Suppressor macrophage treated with lipopolysaccharide for 1 hour (primary cell): Measurements from ENCODE around the gene ANP32B.
"Not testable (repeated sequence)": the region's sequence is repeated elsewhere in the genome, so short reads cannot be mapped to it uniquely, and the experiment has no call there.

Experiments
- DNase-seq, 3 donors: peaks; one replicate each; pipeline ENCODE4 v3.0.0-alpha.2; 2020 to 2022

ANP32B gene

GRCh38 chr9:97964901-97965300, 18.2 kb upstream of the ANP32B start:
- DNase-seq, result no peak

GRCh38 chr9:97966493-97966892, 16.6 kb upstream of the ANP32B start:
- DNase-seq, result no peak

- no peak for DNase-seq
Observed at GRCh38 chr9:97969014-97969413, 14.1 kb upstream of the ANP32B start.

GRCh38 chr9:97970165-97970564, 13.0 kb upstream of the ANP32B start:
- no peak for DNase-seq

- no peak for DNase-seq
Observed at GRCh38 chr9:97972753-97973152, 10.4 kb upstream of the ANP32B start.

- DNase-seq, result no peak
Observed at GRCh38 chr9:97975376-97975775, 7.8 kb upstream of the ANP32B start.

GRCh38 chr9:97976633-97977032, 6.5 kb upstream of the ANP32B start:
- not testable (repeated sequence) for DNase-seq

- no peak for DNase-seq
Observed at GRCh38 chr9:97978371-97979130, 4.6 kb upstream of the ANP32B start.

GRCh38 chr9:97979788-97980478, 3.2 kb upstream of the ANP32B start:
- DNase-seq, result no peak

GRCh38 chr9:97980479-97980803, 2.7 kb upstream of the ANP32B start:
- DNase-seq, result no peak

- no peak for DNase-seq
Observed at GRCh38 chr9:97980918-97981845, 2.0 kb upstream of the ANP32B start.

- DNase-seq, result no peak
Observed at GRCh38 chr9:97981846-97982682, 1.1 kb upstream of the ANP32B start.

GRCh38 chr9:97983589-97984187, 547 bp downstream of the ANP32B start:
- DNase-seq, result peak; percentile 57 to 80 (median 70)

GRCh38 chr9:97984188-97985057, 1.3 kb downstream of the ANP32B start:
- DNase-seq, result peak; percentile 89 to 97 (median 93)

- DNase-seq, result peak in 2 of 3 donors; percentile 27 to 31
Observed at GRCh38 chr9:97985058-97985861, 2.1 kb downstream of the ANP32B start.

- DNase-seq, result no peak
Observed at GRCh38 chr9:97987487-97987886, 4.3 kb downstream of the ANP32B start.

- DNase-seq, result no peak
Observed at GRCh38 chr9:97990259-97990658, 7.1 kb downstream of the ANP32B start.

- no peak for DNase-seq
Observed at GRCh38 chr9:97991818-97992217, 8.7 kb downstream of the ANP32B start.

- DNase-seq, result no peak
Observed at GRCh38 chr9:97992219-97992618, 9.1 kb downstream of the ANP32B start.

GRCh38 chr9:97993000-97993399, 9.9 kb downstream of the ANP32B start:
- DNase-seq, result peak; percentile 18 to 46 (median 41)
